Keratinocyte (primary cell): ENCODE results near the gene NXPH2. TPM values are rescaled to one million over a fixed set of nuclear protein-coding genes. Genes with fewer than 3 reads are reported as not detected.
A peak's percentile ranks its signal among the peaks of the same experiment; 100 is the strongest.

ENCODE experiments used
- DNase-seq: peaks from one replicate; pipeline ENCODE4 v3.0.0-alpha.2; 2011; ENCODE audit warnings: low read depth, missing footprints, low spot score
- FAIRE-seq: peaks from 2 replicates; lab custom pipeline; 2011; peaks lifted over from hg19 to GRCh38; lab: Jason Lieb, UNC
- H2AFZ ChIP-seq: 2 replicates; pipeline ENCODE4 v1.6.0; 2012; ENCODE audit warnings: low read length, control low read depth, inconsistent platforms; ENCODE audit not compliant: control insufficient read depth
- H3K27ac ChIP-seq: 2 replicates; pipeline ENCODE4 v1.5.1; 2011; ENCODE audit warnings: low read length; ENCODE audit not compliant: control insufficient read depth, insufficient read depth
- H3K27me3 ChIP-seq: 3 replicates; pipeline ENCODE4 v1.6.0; 2011; ENCODE audit warnings: low read length; ENCODE audit not compliant: control insufficient read depth, insufficient read depth; ENCODE audit errors: extremely low read depth
- H3K36me3 ChIP-seq, 2 experiments: 2 replicates in 1 of 2; 3 replicates in 1 of 2; pipeline ENCODE4 v1.5.1; 2011; ENCODE audit warnings: low read length in 2 of 2, mild to moderate bottlenecking in 1 of 2; ENCODE audit not compliant: control insufficient read depth in 2 of 2, insufficient read depth in 2 of 2; ENCODE audit errors: extremely low read depth in 1 of 2
- H3K4me1 ChIP-seq: 3 replicates; pipeline ENCODE4 v1.5.1; 2011; ENCODE audit warnings: low read length; ENCODE audit not compliant: control insufficient read depth, insufficient read depth; ENCODE audit errors: extremely low read depth
- H3K4me2 ChIP-seq: 3 replicates; pipeline ENCODE4 v1.6.0; 2011; ENCODE audit warnings: low read depth, low read length; ENCODE audit not compliant: control insufficient read depth, insufficient read depth; ENCODE audit errors: extremely low read depth
- H3K4me3 ChIP-seq, 3 experiments: fragments of 200-600 bp in 1 of 3; sonication (generic) in 1 of 3; 2 replicates in 2 of 3; 3 replicates in 1 of 3; pipeline ENCODE4 v1.5.1; 2011 to 2016; ENCODE audit warnings: low read length in 3 of 3, mild to moderate bottlenecking in 3 of 3, control low read depth in 2 of 3, inconsistent platforms in 1 of 3, low read depth in 1 of 3, mixed read lengths in 1 of 3, mixed run types in 1 of 3, moderate library complexity in 1 of 3; ENCODE audit not compliant: control insufficient read depth in 2 of 3, insufficient read depth in 2 of 3; ENCODE audit errors: extremely low read depth in 1 of 3
- H3K79me2 ChIP-seq: 2 replicates; pipeline ENCODE4 v1.6.0; 2012; ENCODE audit warnings: low read length; ENCODE audit not compliant: control insufficient read depth, insufficient read depth
- H3K9ac ChIP-seq: 3 replicates; pipeline ENCODE4 v1.6.0; 2011; ENCODE audit warnings: low read length; ENCODE audit not compliant: control insufficient read depth, insufficient read depth; ENCODE audit errors: extremely low read depth
- H3K9me1 ChIP-seq: 3 replicates; pipeline ENCODE4 v1.6.0; 2011; ENCODE audit warnings: low read length; ENCODE audit not compliant: control insufficient read depth, insufficient read depth; ENCODE audit errors: extremely low read depth
- H3K9me3 ChIP-seq: 2 replicates; pipeline ENCODE4 v1.5.1; 2012; ENCODE audit warnings: low read depth, low read length; ENCODE audit not compliant: control insufficient read depth
- H4K20me1 ChIP-seq: 3 replicates; pipeline ENCODE4 v1.6.0; 2011; ENCODE audit warnings: low read length; ENCODE audit not compliant: control insufficient read depth, insufficient read depth; ENCODE audit errors: extremely low read depth
- CTCF ChIP-seq, 3 experiments: IDR thresholded peaks in 1 of 3; conservative IDR thresholded peaks in 1 of 3; optimal IDR thresholded peaks in 1 of 3; 2 replicates in 2 of 3; 3 replicates in 1 of 3; pipeline versions ENCODE3 to v1.5.1; 2011; ENCODE audit warnings: low read length in 3 of 3, mild to moderate bottlenecking in 3 of 3, moderate library complexity in 2 of 3, control low read depth in 1 of 3, inconsistent platforms in 1 of 3; ENCODE audit not compliant: insufficient read depth in 2 of 3; ENCODE audit errors: extremely low read depth in 1 of 3
- EZH2 ChIP-seq: IDR thresholded peaks from one replicate; pipeline ENCODE4 v1.6.1; 2012; ENCODE audit warnings: inconsistent platforms, mild to moderate bottlenecking, low read length, moderate library complexity
- dilution Hi-C: fragments of 300-500 bp; cut with MboI; formaldehyde crosslinking; loops from one replicate; pipeline ENCODE4 v1.7.0; 2020; ENCODE audit warnings: low sequenced_read_pairs; ENCODE audit not compliant: extremely low pct_ligation_motif_present
- polyA plus RNA-seq, 5 experiments: library from polyadenylated mRNA; depleted of rRNA in 3 of 5; stranded (reverse) in 3 of 5; stranded (forward) in 1 of 5; unstranded in 1 of 5; fragments of >200 nt; gene quantifications; 1 replicate in 1 of 5; 2 replicates in 3 of 5; 3 replicates in 1 of 5; pipeline versions ENCODE4 v1.2.1 to v1.2.3, GENCODE V29; 2011 to 2012; ENCODE audit warnings: missing spikeins in 2 of 5, low read depth in 1 of 5, low replicate concordance in 1 of 5

The NXPH2 gene
- polyA plus RNA-seq, 1 donor (not counting 4 experiments of a cell fraction or from before 2014, with no cell fraction given) = not detected

- Histone ChIP-seq H3K4me2 (no peak overlapping the region), H4K20me1 (no peaks in the 10 kb centered on the region), H3K9me1 (no peaks in the 10 kb centered on the region), H3K9me3 (no peaks in the 10 kb centered on the region), H3K27ac (no peak overlapping the region), H3K27me3 (no peaks in the 10 kb centered on the region), H2AFZ (no peak overlapping the region), H3K36me3 (no peaks in the 10 kb centered on the region), H3K9ac (no peak overlapping the region), H3K4me3 (no peak overlapping the region), H3K79me2 (no peaks in the 10 kb centered on the region), H3K4me1 (no peaks in the 10 kb centered on the region)
- dilution Hi-C loops = no loop called here
- TF ChIP-seq EZH2 (no peak), CTCF (optimal IDR thresholded peaks at IDR 0.05 in 1 of 3, IDR thresholded peaks at IDR 0.05 in 1 of 3, conservative IDR thresholded peaks at IDR 0.05 in 1 of 3; ENCODE audit: extremely low read depth in 1 of 3, insufficient read depth in 2 of 3, low read length in 3 of 3) (no peak)
- DNase-seq = no peak
- FAIRE-seq = peak; percentile 66
Measured at GRCh38 chr2:138652378-138652777, 127.8 kb downstream of the NXPH2 start.

GRCh38 chr2:138649571-138649970 lies 130.6 kb downstream of the NXPH2 start:
- Histone ChIP-seq H3K9me3 (peaks cover 5% of the 10 kb centered on the region), H4K20me1 (no peaks in the 10 kb centered on the region), H3K9ac (no peak overlapping the region), H3K27ac (no peak overlapping the region), H3K4me2 (no peak overlapping the region), H3K27me3 (no peaks in the 10 kb centered on the region), H3K4me3 (no peak overlapping the region), H3K79me2 (no peaks in the 10 kb centered on the region), H3K36me3 (no peaks in the 10 kb centered on the region), H2AFZ (no peak overlapping the region), H3K4me1 (peaks cover 3% of the 10 kb centered on the region), H3K9me1 (no peaks in the 10 kb centered on the region)
- DNase-seq (no peak), FAIRE-seq (no peak)
- TF ChIP-seq EZH2 = no peak
- TF ChIP-seq CTCF (optimal IDR thresholded peaks at IDR 0.05 in 1 of 3, IDR thresholded peaks at IDR 0.05 in 1 of 3, conservative IDR thresholded peaks at IDR 0.05 in 1 of 3; ENCODE audit: extremely low read depth in 1 of 3, insufficient read depth in 2 of 3, low read length in 3 of 3) = no peak
- dilution Hi-C loops = no loop called here
